GM18868 (cell line): ENCODE results near the gene GUCY1A2.
"Not testable (repeated sequence)": the region's sequence is repeated elsewhere in the genome, so short reads cannot be mapped to it uniquely, and the experiment has no call there.

Experiments
- ATAC-seq: cut with Tn5 transposase; IDR thresholded peaks from one replicate; pipeline ENCODE4 v1.9.1; 2021; ENCODE audit warnings: mild to moderate bottlenecking, moderate library complexity; ENCODE audit not compliant: unreplicated experiment

Gene GUCY1A2

GRCh38 chr11:106950067-106950491 lies 68.2 kb downstream of the GUCY1A2 start:
- no peak for ATAC-seq

- no peak for ATAC-seq
Measured at GRCh38 chr11:106943089-106943488, 75.2 kb downstream of the GUCY1A2 start.

GRCh38 chr11:106939157-106939556 lies 79.1 kb downstream of the GUCY1A2 start:
- ATAC-seq: no peak

- no peak for ATAC-seq
Measured at GRCh38 chr11:106937111-106937510, 81.2 kb downstream of the GUCY1A2 start.

GRCh38 chr11:106925245-106925644 lies 93.0 kb downstream of the GUCY1A2 start:
- no peak for ATAC-seq

GRCh38 chr11:106920899-106921509 lies 97.3 kb downstream of the GUCY1A2 start:
- no peak for ATAC-seq

GRCh38 chr11:106917973-106918372 lies 100.3 kb downstream of the GUCY1A2 start:
- ATAC-seq: peak; percentile 93

GRCh38 chr11:106914409-106914808 lies 103.9 kb downstream of the GUCY1A2 start:
- no peak for ATAC-seq

- no peak for ATAC-seq
Measured at GRCh38 chr11:106913141-106913540, 105.1 kb downstream of the GUCY1A2 start.

GRCh38 chr11:106904826-106905225 lies 113.5 kb downstream of the GUCY1A2 start:
- no peak for ATAC-seq

- no peak for ATAC-seq
Measured at GRCh38 chr11:106889718-106890117, 128.6 kb downstream of the GUCY1A2 start.

- no peak for ATAC-seq
Measured at GRCh38 chr11:106888386-106888785, 129.9 kb downstream of the GUCY1A2 start.

- ATAC-seq: not testable (repeated sequence)
Measured at GRCh38 chr11:106883693-106884092, 134.6 kb downstream of the GUCY1A2 start.

- ATAC-seq: no peak
Measured at GRCh38 chr11:106879832-106880546, 138.3 kb downstream of the GUCY1A2 start.

- no peak for ATAC-seq
Measured at GRCh38 chr11:106879029-106879428, 139.2 kb downstream of the GUCY1A2 start.

- no peak for ATAC-seq
Measured at GRCh38 chr11:106875013-106875412, 143.3 kb downstream of the GUCY1A2 start.

- ATAC-seq: no peak
Measured at GRCh38 chr11:106872246-106872645, 146.0 kb downstream of the GUCY1A2 start.

GRCh38 chr11:106858200-106858599 lies 160.1 kb downstream of the GUCY1A2 start:
- ATAC-seq: no peak

- no peak for ATAC-seq
Measured at GRCh38 chr11:106856566-106856965, 161.7 kb downstream of the GUCY1A2 start.

- ATAC-seq: no peak
Measured at GRCh38 chr11:106854429-106854828, 163.8 kb downstream of the GUCY1A2 start.

GRCh38 chr11:106853850-106854401 lies 164.3 kb downstream of the GUCY1A2 start:
- no peak for ATAC-seq

- ATAC-seq: no peak
Measured at GRCh38 chr11:106852779-106853178, 165.5 kb downstream of the GUCY1A2 start.
